RPMI7951 (cell line): ENCODE measurements around the gene LAD1. TPM values are rescaled to one million over a fixed set of nuclear protein-coding genes. Genes with fewer than 3 reads are reported as not detected.

Experiments
- DNase-seq: peaks from one replicate; pipeline ENCODE4 v3.0.0-alpha.2; 2012; ENCODE audit warnings: low read depth
- total RNA-seq: library from RNA; depleted of rRNA; stranded (reverse); fragments of >200 nt; shearing (Covaris generic); gene quantifications from 2 replicates; pipeline ENCODE4 v1.2.3, GENCODE V29; 2014; rRNA removed

LAD1 gene
- not detected in 2 replicates for total RNA-seq

GRCh38 chr1:201399018-201399351, at the start of gene LAD1:
Gene LAD1, minus strand, starts transcription at chr1:201399324. Its CDS starts 18 bp downstream, at chr1:201399306.
- no peak for DNase-seq

GRCh38 chr1:201447903-201448871, 49.1 kb upstream of the LAD1 start:
- peak; percentile 72 for DNase-seq

- DNase-seq = no peak
Measured at GRCh38 chr1:201445310-201445709, 46.2 kb upstream of the LAD1 start.

- DNase-seq = peak; percentile 26
Measured at GRCh38 chr1:201444792-201445191, 45.7 kb upstream of the LAD1 start.

GRCh38 chr1:201443747-201444146, 44.6 kb upstream of the LAD1 start:
- DNase-seq = no peak

GRCh38 chr1:201436969-201437368, 37.8 kb upstream of the LAD1 start:
- DNase-seq = no peak

GRCh38 chr1:201436393-201436792, 37.3 kb upstream of the LAD1 start:
- DNase-seq = peak; percentile 29

GRCh38 chr1:201434266-201434665, 35.1 kb upstream of the LAD1 start:
- no peak for DNase-seq

GRCh38 chr1:201433609-201434008, 34.5 kb upstream of the LAD1 start:
- no peak for DNase-seq

GRCh38 chr1:201430776-201431175, 31.7 kb upstream of the LAD1 start:
- peak; percentile 8 for DNase-seq

GRCh38 chr1:201429736-201430501, 30.8 kb upstream of the LAD1 start:
- no peak for DNase-seq

- no peak for DNase-seq
Measured at GRCh38 chr1:201427963-201428362, 28.8 kb upstream of the LAD1 start.

GRCh38 chr1:201426479-201427310, 27.6 kb upstream of the LAD1 start:
- DNase-seq = no peak

- DNase-seq = no peak
Measured at GRCh38 chr1:201424146-201424545, 25.0 kb upstream of the LAD1 start.

- DNase-seq = no peak
Measured at GRCh38 chr1:201423655-201424054, 24.5 kb upstream of the LAD1 start.

GRCh38 chr1:201422436-201423030, 23.4 kb upstream of the LAD1 start:
- no peak for DNase-seq

- no peak for DNase-seq
Measured at GRCh38 chr1:201422026-201422425, 22.9 kb upstream of the LAD1 start.

GRCh38 chr1:201421041-201421440, 21.9 kb upstream of the LAD1 start:
- no peak for DNase-seq

GRCh38 chr1:201420608-201421002, 21.5 kb upstream of the LAD1 start:
- no peak for DNase-seq

GRCh38 chr1:201419746-201420607, 20.9 kb upstream of the LAD1 start:
- no peak for DNase-seq

GRCh38 chr1:201419256-201419655, 20.1 kb upstream of the LAD1 start:
- DNase-seq = no peak
